CD4-positive, alpha-beta T cell treated with Interleukin-10 for 1 hour (primary cell): ENCODE results near the gene RASA4B.
"Not testable (repeated sequence)": the region's sequence is repeated elsewhere in the genome, so short reads cannot be mapped to it uniquely, and the experiment has no call there.

ENCODE experiments used
- DNase-seq: peaks from one replicate; pipeline ENCODE4 v3.0.0-alpha.2; 2020

Gene RASA4B

DNA sequence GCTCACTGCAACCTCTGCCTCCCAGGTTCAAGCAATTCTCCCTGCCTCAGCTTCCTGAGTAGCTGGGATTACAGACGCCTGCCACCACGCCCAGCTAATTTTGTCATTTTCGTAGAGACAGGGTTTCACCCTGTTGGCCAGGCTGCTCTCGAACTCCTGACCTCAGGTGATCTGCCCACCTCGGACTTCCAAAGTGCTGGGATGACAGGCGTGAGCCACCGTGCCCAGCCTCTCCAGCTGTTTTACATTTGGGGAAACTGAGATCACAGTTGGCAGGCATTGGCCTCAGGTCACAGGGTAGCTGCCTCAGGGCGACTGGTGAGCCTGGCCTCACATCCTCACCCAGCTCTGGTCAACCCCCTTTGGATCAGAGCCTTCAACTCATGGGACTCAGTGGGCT, 7.0 kb downstream of the RASA4B start:
- DNase-seq = not testable (repeated sequence)

- DNase-seq = not testable (repeated sequence)
Observed at GRCh38 chr7:102507410-102508088, 10.0 kb downstream of the RASA4B start.

DNA sequence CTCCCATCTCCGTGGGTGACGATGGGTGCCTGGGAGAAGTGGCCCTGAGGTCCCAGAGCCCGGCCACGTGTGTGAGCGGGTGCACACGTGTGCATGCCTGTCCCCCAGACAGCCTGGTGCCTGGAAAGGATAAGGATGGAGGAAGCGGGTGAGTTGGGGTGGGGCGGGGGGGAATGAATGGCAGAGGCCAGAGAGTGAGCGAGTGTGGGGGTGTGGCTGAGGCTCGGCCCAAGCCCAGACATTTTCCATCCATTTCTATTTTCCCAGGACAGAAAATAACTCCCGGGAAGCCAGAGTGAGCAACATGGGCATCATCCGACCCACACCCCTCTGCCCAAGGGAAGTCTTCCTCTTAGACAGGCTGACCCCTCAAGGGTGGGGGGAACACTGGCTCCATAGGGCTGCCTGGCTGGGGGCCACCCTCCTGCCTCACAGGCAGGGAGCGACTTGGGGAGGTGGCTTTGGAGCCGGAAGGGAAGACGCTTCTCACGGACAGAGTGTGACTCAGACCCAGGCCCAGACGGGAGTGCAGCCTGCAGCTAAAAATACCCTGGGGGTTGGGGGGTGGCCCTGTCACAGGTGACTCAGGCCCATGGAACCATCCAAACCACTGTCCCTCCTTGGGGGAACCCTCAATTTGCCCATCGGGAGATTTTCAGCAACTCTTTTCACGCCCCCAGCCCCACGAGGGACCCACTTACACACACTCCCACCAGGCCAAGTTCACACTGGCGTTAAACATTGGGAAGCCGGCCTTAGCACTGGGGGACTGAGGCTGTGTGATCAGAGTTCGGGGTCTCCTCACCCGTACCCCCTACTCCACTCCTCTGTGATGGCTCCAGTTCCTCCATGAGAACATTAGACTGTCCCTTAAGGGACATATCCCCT, 12.0 kb downstream of the RASA4B start:
- not testable (repeated sequence) for DNase-seq

DNA sequence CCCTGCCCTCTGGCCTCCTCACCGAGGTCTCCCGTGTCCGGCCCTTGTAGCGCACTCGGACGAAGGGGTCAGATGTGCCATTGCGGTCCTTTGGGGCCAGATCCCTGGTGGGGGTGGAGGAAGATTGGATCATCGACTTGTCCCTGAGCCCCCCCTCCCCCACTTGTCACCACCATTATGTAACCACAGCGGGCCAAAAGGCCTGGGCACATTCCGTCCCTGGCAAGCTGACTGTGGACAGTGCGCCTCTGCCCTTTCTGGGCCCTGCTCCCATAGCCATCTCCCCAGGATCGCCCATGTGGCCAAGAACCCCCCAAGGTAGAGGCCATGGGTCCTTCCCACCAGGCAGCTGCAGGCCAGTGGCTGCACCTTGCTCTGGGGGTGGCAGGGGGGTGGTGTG, 14.4 kb downstream of the RASA4B start:
- DNase-seq = not testable (repeated sequence)

GRCh38 chr7:102498321-102498720, 19.3 kb downstream of the RASA4B start:
- not testable (repeated sequence) for DNase-seq

DNA sequence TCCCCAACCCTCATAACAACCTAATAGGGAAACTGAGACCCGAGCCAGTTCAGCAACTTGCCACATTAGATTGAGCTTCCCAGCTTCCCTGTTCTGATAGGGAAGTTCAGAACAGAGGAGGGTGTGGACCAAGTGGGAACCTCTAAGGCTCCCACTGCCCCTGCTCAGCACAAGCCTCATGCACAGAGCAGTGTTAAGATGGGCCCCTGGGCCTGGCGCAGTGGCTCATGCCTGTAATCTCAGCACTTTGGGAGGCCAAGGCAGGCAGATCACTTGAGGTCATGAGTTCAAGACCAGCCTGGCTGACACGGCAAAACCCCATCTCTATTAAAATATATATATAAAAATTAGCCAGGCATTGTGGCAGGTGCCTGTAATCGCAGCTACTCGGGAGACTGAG, 20.3 kb downstream of the RASA4B start:
- DNase-seq = not testable (repeated sequence)

DNA sequence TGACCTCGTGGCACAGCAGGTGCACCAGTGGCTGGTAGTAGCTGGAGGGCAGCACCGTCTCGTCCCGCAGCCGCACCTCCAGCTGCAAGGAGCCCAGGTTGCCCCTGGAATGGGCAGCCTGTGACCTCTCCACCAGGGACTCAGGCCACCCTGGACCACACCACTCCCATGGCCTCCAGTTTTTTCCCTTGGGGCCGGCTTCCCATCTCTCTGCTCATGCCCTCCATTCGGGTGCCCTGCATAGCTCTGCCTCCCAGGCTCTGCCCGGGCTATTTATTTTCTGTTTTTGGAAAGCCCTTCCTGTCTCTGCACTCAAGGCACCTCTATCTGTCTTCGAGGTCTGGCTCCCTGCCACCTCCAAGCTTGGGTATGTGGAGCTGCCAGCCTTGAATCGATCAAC, 20.7 kb downstream of the RASA4B start:
- not testable (repeated sequence) for DNase-seq

GRCh38 chr7:102494473-102495149, 23.0 kb downstream of the RASA4B start:
- DNase-seq = not testable (repeated sequence)

DNA sequence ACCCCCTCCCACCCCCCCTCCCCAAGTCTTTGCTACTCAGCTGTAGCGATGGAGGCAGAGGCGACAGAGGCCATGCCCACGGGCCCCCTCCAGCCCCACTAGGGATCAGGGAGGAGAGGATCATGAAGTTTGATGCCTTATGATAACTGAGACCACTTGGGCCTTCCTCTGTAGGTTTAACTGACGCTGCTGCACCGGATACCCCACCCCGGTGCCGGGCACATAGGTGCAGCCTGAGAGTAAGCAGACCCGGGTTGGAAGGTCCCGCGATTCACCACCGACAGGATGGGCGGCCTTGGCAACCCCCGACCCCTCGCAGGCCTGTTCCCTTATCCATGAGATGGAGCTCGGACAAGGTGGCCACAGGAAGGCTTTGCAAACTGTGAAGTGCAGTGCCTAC, 23.6 kb downstream of the RASA4B start:
- DNase-seq = peak; percentile 46

DNA sequence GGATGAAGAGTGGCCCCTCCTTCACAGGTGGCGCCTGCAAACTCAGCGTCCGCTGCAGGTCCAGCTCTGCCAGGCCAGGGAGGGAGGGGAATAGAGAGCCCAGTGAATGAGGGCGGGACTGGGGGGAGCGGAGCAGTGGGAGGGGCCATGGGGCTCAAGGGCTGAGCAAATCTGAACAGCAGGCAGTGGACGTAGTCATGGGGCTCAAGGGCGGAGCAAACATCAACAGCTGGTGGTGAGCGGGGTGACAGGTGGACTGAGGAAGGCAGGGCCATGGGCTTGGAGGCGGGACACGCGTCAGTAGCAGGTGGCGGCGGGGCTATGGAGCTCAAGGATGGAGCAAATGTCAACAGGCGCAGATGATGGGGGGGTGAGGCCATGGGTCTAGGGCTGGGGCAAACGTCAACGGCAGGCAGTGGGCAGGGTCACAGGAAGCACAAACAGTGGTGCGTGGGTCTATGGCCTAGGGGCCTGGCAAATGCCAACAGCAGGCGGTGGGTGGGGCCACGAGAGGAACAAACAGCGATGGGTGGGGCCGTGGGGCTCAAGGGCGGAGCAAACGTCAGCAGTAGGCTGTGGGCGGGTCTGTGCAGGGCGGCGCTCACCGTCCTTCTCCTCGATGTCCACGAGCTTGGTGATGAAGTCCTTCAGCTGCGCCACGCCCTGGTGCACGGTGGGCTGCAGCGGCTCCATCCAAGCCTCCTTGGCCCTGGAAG, 24.2 kb downstream of the RASA4B start:
- not testable (repeated sequence) for DNase-seq

GRCh38 chr7:102490529-102491075, 27.0 kb downstream of the RASA4B start:
- peak; percentile 60 for DNase-seq

GRCh38 chr7:102484317-102484716, 33.3 kb downstream of the RASA4B start:
- not testable (repeated sequence) for DNase-seq

GRCh38 chr7:102481962-102482361, 35.6 kb downstream of the RASA4B start:
- DNase-seq = not testable (repeated sequence)

DNA sequence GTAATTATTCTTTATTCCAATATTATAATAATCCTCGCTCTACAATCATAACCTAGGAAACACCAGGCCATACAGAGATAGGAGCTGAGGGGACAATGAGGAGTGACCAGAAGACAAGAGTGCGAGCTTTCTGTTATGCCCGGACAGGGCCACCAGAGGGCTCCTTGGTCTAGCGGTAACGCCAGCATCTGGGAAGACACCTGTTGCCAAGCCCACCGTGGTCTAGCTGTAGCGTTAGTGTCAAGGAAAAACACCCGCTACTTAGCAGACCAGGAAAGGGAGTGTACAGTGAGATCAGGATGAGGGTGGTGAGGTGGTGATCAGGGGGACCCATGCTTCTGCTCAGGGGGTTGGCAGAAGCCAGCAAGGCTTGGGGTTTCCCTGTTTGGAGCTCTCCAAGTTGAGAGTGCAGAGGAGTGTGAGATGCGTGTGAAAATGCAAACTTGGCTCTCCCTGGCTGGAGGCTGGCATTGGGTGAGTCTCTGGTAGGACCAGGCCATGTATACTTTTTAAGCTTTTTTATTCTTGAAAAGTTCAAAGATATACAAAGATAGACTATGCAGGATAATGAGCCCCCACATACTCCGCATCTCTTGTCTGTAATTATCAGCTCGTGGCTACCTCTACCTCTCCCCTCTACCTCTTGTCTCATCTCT, 37.5 kb downstream of the RASA4B start:
- DNase-seq = peak; percentile 47

DNA sequence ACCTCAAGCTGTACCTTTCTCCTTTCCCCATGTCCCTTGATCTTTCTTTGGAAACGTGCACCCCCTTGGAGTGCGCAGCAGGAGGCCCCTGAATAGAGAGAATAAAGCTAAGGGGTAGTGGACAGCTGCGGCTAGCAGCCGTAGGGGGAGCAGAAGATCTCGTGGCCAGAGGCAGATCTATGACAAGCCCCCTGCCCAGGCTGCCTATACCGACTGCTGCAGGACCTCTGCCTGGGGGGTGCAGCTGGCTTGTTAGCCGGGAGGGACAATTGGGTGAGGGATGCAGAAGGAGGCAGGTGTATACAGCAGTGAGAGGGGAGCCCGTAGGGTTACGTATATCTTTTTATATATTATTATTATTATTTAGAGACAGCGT, 38.4 kb downstream of the RASA4B start:
- DNase-seq = not testable (repeated sequence)

- peak; percentile 96 for DNase-seq
Observed at GRCh38 chr7:102478314-102479208, 39.0 kb downstream of the RASA4B start, which contains the start of gene POLR2J. Gene POLR2J (minus strand): TSS chr7:102478922. CDS start chr7:102478860, 62 bp downstream.

DNA sequence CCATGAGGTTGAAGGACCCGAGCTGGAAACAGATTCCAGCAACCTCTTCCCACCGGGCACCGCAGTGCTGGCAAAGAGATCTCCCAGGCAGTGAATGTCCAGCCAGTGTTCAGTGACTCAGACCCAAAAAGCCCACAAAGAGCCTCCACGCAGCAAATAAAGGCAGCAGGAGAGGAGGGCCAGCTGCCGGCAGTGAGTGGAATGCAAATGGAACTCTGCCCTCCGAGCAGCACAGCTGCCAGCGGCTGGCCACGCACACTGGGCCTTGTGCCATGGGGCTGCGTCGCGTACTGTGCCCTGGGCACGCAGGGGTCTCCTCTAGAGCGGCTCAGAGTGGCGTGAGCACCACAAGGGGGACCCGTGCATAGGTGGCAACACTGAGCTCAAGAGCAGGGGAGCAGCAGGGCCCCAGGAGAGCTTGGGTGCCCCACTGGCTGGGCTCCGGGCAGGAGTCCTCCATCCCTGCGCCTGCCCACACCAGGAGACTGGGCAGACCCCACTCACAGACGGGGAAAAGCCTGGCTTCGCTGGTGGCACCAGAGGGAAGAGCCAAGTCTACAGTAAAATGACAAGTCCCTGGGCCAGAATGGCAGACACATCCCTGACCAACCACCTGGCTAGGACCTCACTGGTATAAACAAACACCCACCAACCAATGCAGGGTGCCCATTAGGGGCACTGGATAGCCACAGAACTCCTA, 42.7 kb downstream of the RASA4B start:
- not testable (repeated sequence) for DNase-seq

- not testable (repeated sequence) for DNase-seq
Observed at GRCh38 chr7:102474116-102474515, 43.5 kb downstream of the RASA4B start.

DNA sequence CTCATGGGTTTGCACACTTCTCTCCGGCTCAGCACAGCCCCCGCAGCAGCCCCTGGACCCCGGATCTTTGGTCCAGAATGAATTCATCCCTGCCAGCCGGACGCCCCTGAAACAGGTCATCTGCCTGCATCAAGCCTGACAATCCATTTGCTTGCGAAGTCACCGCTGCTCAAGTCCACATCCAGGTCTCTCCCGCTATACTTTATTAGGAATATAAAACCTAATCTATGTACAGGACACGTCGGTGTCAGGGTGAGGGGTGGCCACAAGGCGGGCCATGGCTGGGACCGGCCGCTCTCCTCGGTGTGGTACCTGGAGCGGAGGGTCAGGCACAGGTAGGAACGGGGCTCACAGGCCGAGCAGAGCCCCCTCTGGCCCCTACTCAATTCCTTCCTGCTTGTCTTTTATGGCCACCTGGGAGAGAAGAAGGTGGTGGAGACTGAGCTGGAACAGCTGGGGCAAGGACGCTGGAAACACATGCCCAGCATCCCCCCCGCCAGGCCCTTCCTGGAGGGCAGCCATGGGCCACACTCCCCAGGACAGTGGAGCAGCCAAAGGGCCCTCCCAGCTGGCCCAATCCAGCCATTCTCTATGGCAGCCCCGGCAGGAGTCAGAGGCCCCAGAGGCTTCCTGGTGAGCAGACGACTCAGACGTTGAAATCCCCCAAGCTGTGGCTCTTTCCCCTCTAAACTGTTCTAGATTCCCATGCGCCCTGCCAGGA, 44.1 kb downstream of the RASA4B start:
- no peak for DNase-seq
